Nucleus accumbens (tissue), 56 donors: Measurements from ENCODE around the gene ESCO1.

ENCODE experiments used
- DNase-seq, 56 donors: peaks; one replicate each; lab custom pipeline; 2025; lab: John Stamatoyannopoulos, UW

Gene ESCO1

GRCh38 chr18:21496277-21496835 lies 104.1 kb downstream of the ESCO1 start:
- no peak for DNase-seq

- DNase-seq, result no peak
Observed at GRCh38 chr18:21490748-21491147, 109.8 kb downstream of the ESCO1 start.

- DNase-seq, result no peak
Observed at GRCh38 chr18:21489919-21490495, 110.5 kb downstream of the ESCO1 start.

- peak in 16 of 56 donors; percentile 2 to 32 (median 10) for DNase-seq
Observed at GRCh38 chr18:21489119-21489750, 111.3 kb downstream of the ESCO1 start.

DNA sequence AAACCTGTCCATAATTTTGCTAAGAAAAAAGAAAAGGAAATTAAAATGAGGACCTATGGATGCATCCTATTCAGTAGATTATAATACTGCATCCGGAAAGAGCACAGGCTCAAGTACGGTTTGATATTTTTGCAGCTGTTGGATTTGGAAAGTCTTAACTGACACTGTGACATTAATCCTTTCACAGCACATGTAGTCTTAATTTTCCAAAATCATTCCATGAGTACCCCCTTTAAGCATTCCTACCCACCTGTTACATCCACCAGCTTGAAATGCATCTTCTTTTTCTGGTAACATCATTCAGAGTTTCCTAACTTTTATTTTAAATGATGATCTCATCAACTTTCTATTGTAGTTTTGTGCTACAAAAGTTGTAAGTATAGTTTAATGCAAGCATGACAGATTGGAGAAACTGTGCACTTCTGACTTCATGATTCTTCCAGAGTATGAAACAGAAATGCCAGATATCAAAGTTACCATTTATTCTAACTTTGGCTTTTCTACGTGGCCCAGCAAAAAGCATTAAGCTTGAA lies 113.5 kb downstream of the ESCO1 start:
- no peak for DNase-seq

- DNase-seq, result no peak
Observed at GRCh38 chr18:21484851-21485636, 115.5 kb downstream of the ESCO1 start.

DNA sequence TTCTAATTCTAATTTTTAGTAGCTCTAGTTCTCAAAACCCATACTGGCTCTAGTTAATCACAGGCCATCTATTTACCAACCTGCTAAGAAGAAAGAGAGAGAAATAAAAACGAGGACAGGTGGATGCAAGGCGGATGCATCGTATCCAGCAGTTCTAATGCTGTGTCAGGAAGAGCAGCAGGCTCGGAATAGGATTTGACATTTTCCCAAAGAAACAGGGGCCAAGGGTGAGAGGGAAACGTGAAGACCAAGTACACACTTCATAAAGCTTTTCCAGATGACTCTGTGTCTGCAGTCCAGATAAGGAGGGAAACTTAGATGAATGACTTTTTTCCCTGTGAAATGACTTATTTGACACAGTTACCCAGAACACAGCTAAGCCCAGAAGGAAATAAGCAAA lies 117.5 kb downstream of the ESCO1 start:
- DNase-seq, result no peak

GRCh38 chr18:21481739-21482138 lies 118.8 kb downstream of the ESCO1 start:
- no peak for DNase-seq

- no peak for DNase-seq
Observed at GRCh38 chr18:21479721-21480120, 120.8 kb downstream of the ESCO1 start.
